ENCODE results near the gene CSTPP1.

- TF ChIP-seq POLR2AphosphoS5 (IDR thresholded peaks at IDR 0.05) (no peak), CTCF (IDR thresholded peaks at IDR 0.05) (no peak)
Measured at GRCh38 chr11:46896719-46897406, 39.7 kb upstream of the CSTPP1 start.
